GM12892 (cell line): Measurements from ENCODE around the gene FGFRL1.

ENCODE experiments used
- POLR2A ChIP-seq: IDR thresholded peaks from 2 replicates; pipeline ENCODE4 v1.6.1; 2011; ENCODE audit warnings: low read depth, low read length, control low read depth
- POLR2AphosphoS5 ChIP-seq: IDR thresholded peaks from 2 replicates; pipeline ENCODE4 v1.6.1; 2011; ENCODE audit warnings: low read depth, low read length, control low read depth
- TAF1 ChIP-seq: IDR thresholded peaks from 2 replicates; pipeline ENCODE4 v1.6.1; 2011; ENCODE audit warnings: low read depth, mild to moderate bottlenecking, control low read depth, low read length, borderline replicate concordance

- TF ChIP-seq POLR2AphosphoS5: no peak
- no peak for TF ChIP-seq TAF1
- no peak for TF ChIP-seq POLR2A
Observed at GRCh38 chr4:1061056-1061700, 49.8 kb downstream of the FGFRL1 start.
